ENCODE measurements around the gene PIP4K2A.

- TF ChIP-seq CTCF (conservative IDR thresholded peaks at IDR 0.05; ENCODE audit: low read depth, low read length) (no peak), EZH2phosphoT487 (IDR thresholded peaks at IDR 0.05; ENCODE audit: borderline replicate concordance, low read length) (no peak)
Measured at GRCh38 chr10:22630234-22631174, 83.9 kb downstream of the PIP4K2A start.

Measured in PC-3 (cell line).